IPS-11a (cell line): ENCODE results near the gene C19orf25.
"Not testable (repeated sequence)": the region's sequence is repeated elsewhere in the genome, so short reads cannot be mapped to it uniquely, and the experiment has no call there.

ENCODE experiments used
- H3K4me3 ChIP-seq: one replicate; pipeline ENCODE4 v1.5.1; 2013; ENCODE audit warnings: low read depth, low read length, control low read depth

Gene C19orf25

DNA sequence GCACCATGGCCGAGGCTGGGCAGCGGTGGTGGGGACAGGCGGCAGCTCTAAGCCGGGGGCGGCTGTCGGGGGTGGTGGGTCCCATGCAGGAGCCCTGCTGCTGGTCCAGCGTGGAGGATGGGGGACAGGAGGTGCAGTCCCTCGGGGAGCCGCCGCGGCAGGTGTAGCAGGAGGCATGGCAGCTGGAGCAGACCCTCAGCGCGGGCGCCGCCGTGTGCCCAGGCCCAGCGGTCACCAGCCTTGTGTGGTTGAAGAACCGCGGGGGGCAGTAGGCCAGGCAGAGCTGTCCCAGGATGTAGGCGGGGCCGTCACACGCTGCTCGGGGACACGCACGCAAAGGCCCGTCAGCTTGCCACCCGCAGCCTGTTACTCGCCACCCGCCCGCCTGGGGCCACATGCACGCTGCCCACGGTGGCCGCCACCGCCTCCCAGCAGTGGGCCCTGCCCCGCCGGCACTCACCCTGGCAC lies 2.9 kb upstream of the C19orf25 start:
- H3K4me3 ChIP-seq = no peak overlapping the region

DNA sequence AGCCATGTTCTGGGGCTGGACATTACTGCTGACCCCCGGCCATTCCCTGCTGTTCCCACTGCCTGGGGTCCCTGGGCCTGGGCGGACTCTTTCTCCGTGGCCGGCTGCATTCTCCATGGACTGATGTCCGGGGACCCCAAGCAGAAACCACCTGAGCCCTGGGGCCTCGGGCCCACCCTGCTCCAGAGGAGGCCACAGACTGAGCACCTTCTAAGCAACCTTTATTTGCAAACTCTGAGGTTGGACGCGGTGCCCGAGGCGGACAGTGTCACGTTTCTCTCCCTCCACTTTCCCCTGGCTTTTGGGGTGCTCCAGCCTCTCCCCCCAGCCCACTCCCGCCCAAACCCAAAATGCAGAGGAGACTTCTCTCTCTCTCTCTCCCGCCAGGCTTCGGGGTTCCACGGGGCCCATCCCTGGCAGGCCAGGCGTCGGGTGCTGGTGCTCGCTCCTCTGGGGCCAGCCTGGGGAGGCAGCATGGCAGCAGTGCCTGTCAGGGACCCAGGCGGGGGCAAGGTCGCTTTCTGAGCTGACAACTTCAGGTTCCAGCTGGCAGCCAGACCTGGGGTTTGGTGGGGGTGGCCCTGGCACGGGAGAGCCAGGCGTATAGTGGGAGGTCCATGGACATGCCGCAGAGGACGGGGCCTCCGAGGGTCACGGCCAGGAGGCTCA lies 2.3 kb upstream of the C19orf25 start:
- H3K4me3 ChIP-seq = no peak overlapping the region

DNA sequence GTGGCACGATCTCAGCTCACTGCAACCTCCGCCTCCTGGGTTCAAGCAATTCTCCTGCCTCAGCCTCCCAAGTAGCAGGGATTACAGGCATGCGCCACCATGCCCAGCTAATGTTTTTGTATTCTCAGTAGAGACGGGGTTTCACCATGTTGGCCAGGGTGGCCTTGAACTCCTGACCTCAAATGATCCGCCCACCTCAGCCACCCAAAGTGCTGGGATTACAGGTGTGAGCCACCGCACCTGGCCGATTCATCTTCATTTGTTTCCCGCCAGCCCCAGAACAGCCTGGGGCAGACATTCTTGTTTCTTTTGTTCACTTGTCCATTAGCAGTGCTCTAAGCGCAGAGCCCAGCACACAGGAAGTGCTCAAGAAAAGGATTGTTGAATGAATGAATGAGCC lies 2.0 kb downstream of the C19orf25 start:
- not testable (repeated sequence) for H3K4me3 ChIP-seq

- no peak overlapping the region for H3K4me3 ChIP-seq
These were observed 3.1 kb downstream of the C19orf25 start for GRCh38 chr19:1475751-1476437.

DNA sequence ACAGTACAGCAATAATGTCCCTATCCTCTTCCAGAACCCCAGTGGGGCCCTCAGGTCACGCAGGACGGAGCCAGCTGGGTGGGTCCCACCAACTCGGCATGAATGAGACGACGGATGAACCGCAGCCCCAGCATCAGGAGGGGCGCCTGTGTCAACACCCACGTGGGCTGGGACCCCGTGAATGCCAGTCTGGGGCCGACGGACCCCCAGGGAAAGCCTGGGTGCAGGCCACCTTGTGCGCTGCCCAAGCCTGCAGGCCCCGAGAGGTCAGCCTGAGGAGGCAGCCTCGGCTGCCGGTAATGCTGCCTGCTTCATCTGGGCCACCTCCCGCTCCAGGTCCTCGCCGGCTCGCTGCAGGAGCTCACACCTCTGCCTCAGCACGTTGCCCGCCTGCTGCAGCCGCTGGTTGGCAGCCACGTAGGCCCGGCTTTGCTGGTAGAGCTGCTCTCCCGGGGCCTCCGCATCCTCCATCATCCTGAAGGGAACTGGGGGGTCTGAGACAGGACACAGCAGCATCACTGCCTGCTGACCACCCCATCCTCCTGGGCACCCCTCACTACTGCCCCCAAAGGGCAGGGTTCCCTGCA lies 4.2 kb downstream of the C19orf25 start:
- H3K4me3 ChIP-seq = no peak overlapping the region

DNA sequence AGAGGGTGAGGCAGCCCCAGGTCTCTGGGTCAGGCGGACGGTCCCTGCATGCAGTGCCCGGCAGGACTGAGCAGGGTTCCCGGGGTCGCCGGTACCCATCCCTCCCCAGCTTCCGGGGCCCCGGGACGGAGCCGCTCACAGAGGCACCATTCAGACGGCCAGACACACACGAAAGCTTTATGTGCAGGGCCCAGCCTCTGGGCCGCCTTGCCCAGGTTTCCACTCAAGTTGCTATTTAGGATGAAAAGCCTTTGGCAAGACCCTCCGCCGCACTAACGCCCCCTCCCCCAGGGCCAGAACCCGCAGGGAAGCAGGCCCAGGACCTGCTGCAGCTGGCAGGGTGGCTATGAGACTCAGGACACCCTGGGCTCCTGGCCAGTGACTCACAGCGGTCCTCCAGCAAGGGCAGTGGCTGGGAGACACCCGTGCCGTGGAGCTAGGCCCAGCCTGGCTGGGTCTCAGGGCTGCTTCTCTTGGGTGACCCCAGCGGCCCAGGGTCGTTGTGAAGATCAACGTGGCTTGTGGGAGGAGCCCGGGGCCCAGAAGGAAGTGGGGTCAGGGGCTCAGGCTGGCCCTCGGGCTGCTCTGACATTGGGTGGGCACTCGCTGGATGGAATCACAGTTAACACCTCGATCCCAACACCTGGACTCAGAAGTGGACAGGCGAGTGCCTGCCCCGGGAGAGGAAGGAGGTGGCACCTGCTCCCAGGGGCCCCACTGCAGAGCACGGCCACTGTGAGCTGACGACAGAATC lies 4.8 kb downstream of the C19orf25 start:
- no peak overlapping the region for H3K4me3 ChIP-seq

GRCh38 chr19:1473085-1473851 lies 5.7 kb downstream of the C19orf25 start:
- no peak overlapping the region for H3K4me3 ChIP-seq

DNA sequence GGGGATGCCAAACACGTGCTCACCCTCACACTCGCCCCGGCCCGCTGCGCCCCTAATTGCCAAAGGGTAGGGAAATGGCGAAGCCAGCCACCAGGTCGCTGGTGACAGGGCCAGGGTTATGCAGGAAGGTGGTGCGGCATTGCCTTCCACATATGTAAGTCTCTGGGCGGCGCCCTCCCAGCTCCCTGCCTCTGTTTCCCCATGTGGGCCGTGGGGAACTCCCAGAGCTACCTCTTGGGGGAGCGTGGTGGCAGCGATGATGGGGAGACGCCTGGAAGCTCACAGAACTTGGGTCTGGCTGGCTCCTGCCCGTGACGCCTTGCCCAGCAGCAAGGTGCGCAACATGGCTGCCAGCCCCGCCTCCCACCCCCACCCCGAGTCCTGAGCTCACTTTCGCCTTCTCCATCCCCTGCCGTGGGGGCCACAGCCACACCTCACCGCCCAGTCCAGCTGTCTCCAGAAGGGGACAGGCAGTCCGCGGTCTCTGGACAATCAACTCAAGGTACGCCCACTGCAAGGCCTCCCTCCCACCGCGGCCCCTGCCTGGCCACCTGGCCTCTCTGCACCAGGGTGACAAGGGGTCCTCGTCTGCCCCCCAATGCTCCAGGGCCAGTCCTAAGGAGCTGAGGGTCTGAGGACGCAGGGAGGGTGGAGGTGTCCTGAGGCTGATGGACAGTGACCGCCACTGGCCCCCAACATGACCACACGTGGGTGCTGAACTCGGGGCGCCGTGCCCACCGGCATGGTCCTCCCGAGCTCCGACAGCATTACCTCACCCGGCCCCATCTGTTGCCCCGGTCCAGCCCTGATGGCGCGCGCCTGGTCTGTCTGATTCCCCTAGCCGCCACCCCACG lies 6.6 kb downstream of the C19orf25 start:
- no peak overlapping the region for H3K4me3 ChIP-seq

DNA sequence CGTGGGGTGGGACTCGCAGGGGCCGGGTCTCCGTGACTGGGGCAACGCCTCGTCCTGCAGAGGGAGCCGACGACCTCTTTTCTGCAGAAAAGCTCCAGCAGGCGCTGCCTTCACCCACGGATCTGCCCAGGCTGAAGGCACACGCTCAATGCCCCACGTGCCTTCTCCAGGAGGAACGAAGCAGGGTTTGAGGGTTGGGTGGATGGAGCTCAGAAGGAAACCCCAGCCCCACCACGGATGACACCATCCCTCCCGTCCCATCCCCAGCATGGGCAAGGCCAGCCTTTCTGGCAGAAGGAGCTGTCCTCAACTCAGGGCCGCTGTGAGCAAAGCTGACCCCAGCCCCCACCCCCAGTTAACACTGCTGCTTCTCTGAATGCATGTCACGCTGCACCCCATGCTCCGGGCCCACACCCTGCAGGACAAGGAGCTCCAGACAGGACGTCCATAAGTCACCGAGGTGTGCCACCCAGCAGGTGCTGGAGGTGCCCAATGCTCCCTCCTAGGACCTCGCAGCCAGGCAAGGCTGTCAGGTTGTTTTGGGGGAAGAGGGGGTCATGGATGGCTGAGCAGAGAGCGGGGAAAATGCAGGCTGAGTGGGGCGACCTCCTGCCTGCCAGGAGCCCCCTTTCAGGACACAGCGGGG lies 7.4 kb downstream of the C19orf25 start:
- H3K4me3 ChIP-seq = no peak overlapping the region

- peak overlapping the region; percentile 6 for H3K4me3 ChIP-seq
These were observed 8.0 kb downstream of the C19orf25 start for GRCh38 chr19:1471010-1471514.

DNA sequence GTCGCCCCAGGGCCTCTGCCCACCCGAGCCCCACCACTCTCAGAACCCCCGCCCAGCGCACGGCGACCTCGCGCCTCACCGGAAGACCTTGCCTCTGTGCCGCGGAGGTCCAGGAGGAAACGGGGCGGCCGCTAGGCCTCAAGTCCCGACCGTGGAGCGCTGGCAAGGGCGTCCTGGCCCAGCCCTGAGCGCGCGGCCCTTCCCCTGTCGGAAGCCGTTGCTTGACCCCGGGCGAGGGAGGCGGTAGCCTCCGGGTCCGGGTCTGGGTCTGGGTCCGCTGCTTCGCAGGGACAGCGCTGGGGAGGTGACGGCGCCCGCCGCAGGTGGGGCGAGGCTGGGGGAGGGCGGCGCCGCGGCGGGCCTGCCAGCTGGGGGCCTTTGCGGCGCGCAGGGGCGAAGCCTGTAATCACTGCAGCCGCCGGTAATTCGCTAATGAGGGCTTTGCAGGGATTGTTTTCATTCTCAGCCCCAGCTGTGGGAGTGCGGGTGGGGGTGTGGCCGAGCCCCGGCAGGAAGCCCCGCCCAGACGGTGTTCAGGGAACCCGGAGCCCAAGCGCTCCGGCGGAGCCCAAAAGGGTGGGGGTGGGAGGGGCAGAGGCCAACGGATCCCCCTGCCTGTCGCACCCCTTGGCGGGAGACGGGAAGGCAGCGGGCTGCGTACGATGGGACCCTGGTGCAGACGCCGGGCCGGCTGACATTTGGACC lies 8.6 kb downstream of the C19orf25 start:
- peak overlapping the region; percentile 6 for H3K4me3 ChIP-seq

DNA sequence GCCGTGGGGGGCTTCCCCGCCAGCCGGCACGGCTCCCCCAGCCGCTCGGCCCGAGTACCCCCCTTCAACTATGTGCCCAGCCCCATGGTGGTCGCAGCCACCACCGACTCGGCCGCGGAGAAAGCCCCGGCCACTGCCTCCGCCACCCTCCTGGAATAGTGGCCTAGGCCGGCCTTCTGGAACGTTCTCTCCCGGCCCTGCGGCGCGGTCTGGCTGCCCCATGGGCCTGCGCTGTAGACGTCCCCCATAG lies 9.0 kb downstream of the C19orf25 start:
- no peak overlapping the region for H3K4me3 ChIP-seq

- no peak overlapping the region for H3K4me3 ChIP-seq
These were observed 9.6 kb downstream of the C19orf25 start for GRCh38 chr19:1469255-1470054.

- H3K4me3 ChIP-seq = no peak overlapping the region
These were observed 10.2 kb downstream of the C19orf25 start for GRCh38 chr19:1468821-1469254.

GRCh38 chr19:1468274-1468820 lies 10.7 kb downstream of the C19orf25 start:
- H3K4me3 ChIP-seq = no peak overlapping the region

- H3K4me3 ChIP-seq = no peak overlapping the region
These were observed 11.3 kb downstream of the C19orf25 start for GRCh38 chr19:1467490-1468273.

DNA sequence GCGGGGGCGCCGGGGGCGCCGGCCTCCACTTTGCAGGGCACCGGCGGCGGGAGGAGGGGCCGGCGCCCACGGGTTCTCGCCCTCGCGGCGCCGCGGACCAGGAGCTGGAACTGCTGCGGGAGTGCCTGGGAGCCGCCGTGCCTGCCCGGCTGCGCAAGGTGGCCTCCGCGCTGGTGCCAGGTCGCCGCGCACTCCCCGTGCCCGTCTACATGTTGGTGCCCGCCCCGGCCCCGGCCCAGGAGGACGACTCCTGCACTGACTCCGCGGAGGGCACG lies 11.9 kb downstream of the C19orf25 start:
- no peak overlapping the region for H3K4me3 ChIP-seq
